H1 (cell line): ENCODE results near the gene VAX1. TPM values are rescaled to one million over a fixed set of nuclear protein-coding genes. Genes with fewer than 3 reads are reported as not detected.

Experiments used
- CREB1 ChIP-seq: IDR thresholded peaks from 2 replicates; pipeline ENCODE4 v1.6.1; 2012; ENCODE audit warnings: inconsistent platforms
- POLR2A ChIP-seq, 2 experiments: IDR thresholded peaks; 1 replicate in 1 of 2; 2 replicates in 1 of 2; pipeline ENCODE4 v1.6.1; 2011; ENCODE audit warnings: low read depth in 2 of 2, low read length in 2 of 2, mild to moderate bottlenecking in 2 of 2; ENCODE audit errors: control extremely low read depth in 1 of 2
- polyA plus RNA-seq, 7 experiments: library from polyadenylated mRNA; depleted of rRNA in 3 of 7; stranded (reverse) in 5 of 7; unstranded in 2 of 7; fragments of >200 nt in 5 of 7; fragments of 200-250 nt in 2 of 7; gene quantifications; 1 replicate in 5 of 7; 2 replicates in 1 of 7; 4 replicates in 1 of 7; pipeline versions ENCODE4 v1.2.1 to v1.2.3, GENCODE V29; 2011 to 2013; ENCODE audit warnings: missing spikeins in 2 of 7, mixed read lengths in 2 of 7
- total RNA-seq: library from RNA; stranded (reverse); fragmentation: NEBNext Ultra II Directional; extraction: Animal tissue kit (Norgen Biotek cat#: 25700); gene quantifications from 2 replicates; pipeline ENCODE4 v1.2.1, GENCODE V29; 2021

Gene VAX1
- total and polyA plus RNA-seq, 2 of the 8 experiments (the other 6 are each of a cell fraction or from before 2014, with no cell fraction given) = not detected

GRCh38 chr10:117138838-117139580 is 939 bp upstream of the VAX1 start (continued):
- TF ChIP-seq POLR2A (IDR thresholded peaks at IDR 0.05; ENCODE audit: control extremely low read depth in 1 of 2, low read depth in 2 of 2, low read length in 2 of 2) = no peak
- TF ChIP-seq CREB1 = no peak
